GM21447 (cell line): ENCODE measurements around the gene SPRING1.
"Not testable (repeated sequence)": the region's sequence is repeated elsewhere in the genome, so short reads cannot be mapped to it uniquely, and the experiment has no call there.

Source experiments
- ATAC-seq: cut with Tn5 transposase; IDR thresholded peaks from one replicate; pipeline ENCODE4 v1.9.1; 2021; ENCODE audit not compliant: unreplicated experiment

SPRING1 gene

GRCh38 chr12:116737774-116738657 lies at the start of gene SPRING1, which contains the start of gene RNFT2:
SPRING1 (minus strand) TSS chr12:116738069; CDS start chr12:116737900, 169 bp downstream.
RNFT2 (plus strand) TSS chr12:116738315; CDS start chr12:116740498, 2,183 bp downstream.
- peak; percentile 97 for ATAC-seq

DNA sequence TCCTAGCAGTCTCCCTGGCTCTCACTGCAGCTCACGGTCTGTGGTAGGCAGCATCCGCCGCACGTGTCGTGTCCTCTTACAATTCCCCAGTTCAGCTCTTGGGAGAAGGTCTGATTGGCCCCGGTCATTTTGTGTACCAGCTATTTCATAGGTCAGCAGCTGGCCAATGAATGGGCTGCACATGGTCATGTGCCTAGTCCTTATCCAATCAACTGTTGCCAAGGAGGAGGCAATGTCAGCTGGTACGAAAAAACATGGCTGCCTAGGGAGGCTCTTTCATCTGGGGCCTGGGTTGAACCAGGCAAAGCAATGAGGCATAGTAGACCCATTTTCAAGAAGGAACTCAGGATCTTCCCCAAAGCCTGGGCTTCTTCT lies 46.4 kb upstream of the SPRING1 start:
- no peak for ATAC-seq

DNA sequence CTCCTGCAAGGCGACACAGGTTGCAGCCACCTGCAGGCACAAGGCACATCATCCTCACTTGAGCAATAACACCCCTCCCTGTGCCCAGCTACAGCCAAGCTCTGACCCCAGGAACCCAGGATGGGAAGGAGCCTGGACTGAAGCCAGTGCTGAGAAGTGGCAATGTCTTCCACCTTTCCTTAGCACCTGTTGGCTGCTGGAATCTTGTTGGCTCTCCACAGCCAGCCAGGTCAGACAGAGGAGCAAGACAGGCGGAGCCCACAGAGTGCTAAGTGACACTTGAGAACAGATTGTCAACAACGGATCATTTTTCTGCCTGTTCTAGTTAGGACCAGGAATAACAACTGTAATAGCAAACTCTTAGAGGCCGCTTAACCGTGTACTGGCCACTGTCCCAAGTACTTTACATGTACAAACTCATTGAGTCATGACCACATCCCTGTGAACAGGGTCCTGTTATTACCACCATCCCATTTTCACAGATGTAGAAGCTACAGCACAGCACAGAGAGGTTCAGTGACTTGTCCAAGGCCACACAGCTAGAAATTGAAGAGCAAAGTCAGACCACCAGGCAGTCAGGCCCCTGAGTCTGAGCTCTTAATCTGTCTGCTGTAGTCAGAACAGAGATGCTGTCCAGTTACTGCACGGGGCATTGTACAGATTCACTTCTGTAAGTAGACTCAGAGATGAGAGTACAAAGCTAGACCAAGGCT lies 45.8 kb upstream of the SPRING1 start:
- ATAC-seq: no peak

GRCh38 chr12:116780942-116781341 lies 43.1 kb upstream of the SPRING1 start:
- no peak for ATAC-seq

DNA sequence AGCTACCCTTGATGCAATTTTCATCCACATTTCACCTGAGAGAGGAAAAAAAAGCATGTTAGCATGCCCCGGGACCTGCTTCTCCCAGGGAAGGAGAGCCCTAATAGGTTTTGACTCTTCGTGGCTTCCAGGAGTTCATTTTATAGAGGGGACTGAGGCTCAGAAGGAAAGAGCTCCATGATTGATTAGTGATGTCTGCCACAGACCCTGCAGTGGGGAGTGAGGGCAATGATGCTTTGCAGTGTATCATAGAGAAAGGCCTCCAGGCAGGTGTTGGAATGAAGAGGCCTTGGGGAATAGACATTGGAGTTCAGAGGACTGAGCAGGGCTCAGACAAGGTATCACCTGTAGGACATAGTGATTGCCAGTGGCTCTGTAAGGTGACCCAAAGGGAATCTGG lies 41.7 kb upstream of the SPRING1 start:
- ATAC-seq: no peak

- no peak for ATAC-seq
These were observed 39.4 kb upstream of the SPRING1 start for GRCh38 chr12:116777245-116777644.

DNA sequence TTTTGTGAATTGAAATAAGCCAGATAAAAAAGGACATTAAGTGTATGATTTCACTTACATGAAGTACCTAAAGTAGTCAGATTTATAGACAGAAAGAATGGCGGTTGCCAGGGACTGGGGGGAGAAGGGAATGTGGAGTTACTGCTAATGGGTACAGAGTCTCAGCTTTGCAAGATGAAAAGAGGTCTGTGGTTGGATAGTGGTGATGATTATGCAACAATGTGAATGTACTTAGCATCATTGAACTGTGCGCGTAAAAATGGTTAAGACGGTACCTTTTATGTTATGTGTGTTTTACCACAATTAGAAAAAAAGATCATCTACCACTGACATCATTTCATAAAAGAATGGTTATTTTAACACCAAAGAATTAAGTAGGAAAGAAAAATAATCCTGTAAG lies 36.2 kb upstream of the SPRING1 start:
- no peak for ATAC-seq

GRCh38 chr12:116773276-116773731 lies 35.4 kb upstream of the SPRING1 start:
- no peak for ATAC-seq

- no peak for ATAC-seq
These were observed 33.8 kb upstream of the SPRING1 start for GRCh38 chr12:116771651-116772050.

- no peak for ATAC-seq
These were observed 28.9 kb upstream of the SPRING1 start for GRCh38 chr12:116766746-116767145.

GRCh38 chr12:116766285-116766684 lies 28.4 kb upstream of the SPRING1 start:
- ATAC-seq: no peak

- ATAC-seq: no peak
These were observed 27.4 kb upstream of the SPRING1 start for GRCh38 chr12:116765271-116765670.

DNA sequence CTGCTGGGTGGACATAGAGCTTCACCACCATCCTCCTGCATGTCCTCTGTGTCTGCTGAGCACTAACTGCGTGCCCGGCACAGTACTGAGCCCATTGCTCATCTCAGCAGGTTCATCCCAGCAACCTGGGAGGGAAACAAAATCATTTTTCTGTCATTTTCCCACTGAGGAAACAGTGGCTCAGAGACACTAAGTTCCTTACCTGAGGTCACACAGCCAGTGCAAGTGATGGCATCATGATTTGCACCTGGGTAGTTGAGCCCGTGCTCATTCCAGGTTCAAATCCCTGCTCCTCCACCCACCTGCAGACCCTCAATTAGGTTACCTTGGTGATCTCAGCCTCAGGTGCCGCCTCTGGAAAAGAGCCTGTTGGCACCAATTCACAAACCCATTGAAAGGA lies 23.6 kb upstream of the SPRING1 start:
- no peak for ATAC-seq

- no peak for ATAC-seq
These were observed 22.8 kb upstream of the SPRING1 start for GRCh38 chr12:116760622-116761020.

GRCh38 chr12:116759783-116760621 lies 22.1 kb upstream of the SPRING1 start:
- ATAC-seq: no peak

GRCh38 chr12:116754783-116755182 lies 16.9 kb upstream of the SPRING1 start:
- not testable (repeated sequence) for ATAC-seq

DNA sequence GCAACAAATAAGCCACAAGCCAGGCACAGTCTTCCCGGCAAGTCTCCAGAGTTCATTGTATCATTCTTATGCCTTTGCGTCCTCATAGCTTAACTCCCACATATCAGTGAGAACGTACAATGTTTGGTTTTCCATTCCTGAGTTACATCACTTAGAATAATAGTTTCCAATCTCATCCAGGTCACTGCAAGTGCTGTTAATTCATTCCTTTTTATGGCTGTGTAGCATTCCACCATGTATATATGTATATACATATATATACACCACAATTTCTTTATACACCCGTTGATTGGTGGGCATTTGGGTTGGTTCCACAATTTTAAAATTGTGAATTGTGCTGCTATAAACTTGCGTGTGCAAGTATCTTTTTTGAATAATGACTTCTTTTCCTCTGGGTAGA lies 16.2 kb upstream of the SPRING1 start:
- ATAC-seq: not testable (repeated sequence)

GRCh38 chr12:116750298-116750697 lies 12.4 kb upstream of the SPRING1 start:
- ATAC-seq: no peak

- no peak for ATAC-seq
These were observed 12.0 kb upstream of the SPRING1 start for GRCh38 chr12:116749884-116750283.

GRCh38 chr12:116745554-116745953 lies 7.7 kb upstream of the SPRING1 start:
- no peak for ATAC-seq

DNA sequence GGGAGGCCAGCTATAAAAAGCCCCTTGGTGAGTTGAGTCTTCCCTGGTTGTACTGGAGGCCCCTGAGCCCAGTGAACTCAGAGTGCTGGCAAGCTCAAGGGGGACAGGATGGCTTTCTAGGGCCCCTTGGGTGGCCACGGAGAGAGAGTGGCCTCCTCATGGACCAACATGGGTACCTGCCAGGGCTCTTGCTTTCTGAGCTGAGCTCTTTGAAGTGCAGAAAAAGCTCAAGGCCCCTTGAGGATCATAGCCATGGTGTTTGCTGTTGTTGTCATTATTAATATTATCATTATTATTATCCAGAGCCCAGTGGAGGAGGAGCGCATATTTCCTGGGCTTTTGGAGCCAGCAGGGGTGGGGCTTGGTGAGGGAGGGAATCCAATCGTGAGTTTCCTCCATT lies 6.9 kb upstream of the SPRING1 start:
- ATAC-seq: no peak
